Measurements from ENCODE around the gene FEZF2.

The FEZF2 gene

DNA sequence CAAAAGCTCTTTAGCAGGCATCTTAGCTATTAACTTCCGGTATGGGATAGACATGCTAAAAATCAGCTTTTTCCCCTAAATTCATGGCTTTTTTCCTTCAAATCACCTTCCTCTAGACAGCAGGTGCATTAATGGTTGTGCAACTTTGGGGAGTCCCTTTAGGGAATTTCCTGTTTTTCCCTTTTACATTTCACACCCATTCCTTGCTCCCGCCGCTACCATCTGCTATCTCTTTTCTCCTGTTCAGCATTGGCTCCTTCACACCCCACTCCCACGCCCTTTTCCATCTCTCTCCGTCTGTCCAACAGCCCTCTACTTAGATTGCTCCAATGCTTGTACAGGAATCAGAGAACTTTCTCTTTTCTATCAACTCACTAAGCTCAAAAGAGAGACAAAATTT lies 43.4 kb downstream of the FEZF2 start:
- DNase-seq (ENCODE audit: low read depth in 2 of 2) = no peak

DNA sequence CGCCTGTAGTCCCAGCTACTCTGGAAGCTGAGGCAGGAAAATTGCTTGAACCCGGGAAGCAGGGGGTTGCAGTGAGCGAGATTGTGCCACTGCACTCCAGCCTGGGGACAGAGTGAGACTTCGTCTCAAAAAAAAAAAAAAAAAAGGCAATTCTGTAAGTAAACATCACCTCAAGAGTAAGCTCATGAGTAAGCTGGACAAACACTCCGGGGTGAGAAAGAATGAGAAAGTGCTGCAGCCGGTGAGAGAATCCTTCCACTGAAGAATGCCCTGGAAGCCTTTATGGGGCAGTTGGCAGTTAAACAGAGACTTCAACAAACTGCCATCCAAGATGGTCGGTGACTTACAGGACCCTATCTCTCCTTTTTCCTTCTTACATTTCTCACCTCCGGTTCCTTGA lies 47.5 kb downstream of the FEZF2 start:
- no peak for DNase-seq (ENCODE audit: low read depth in 2 of 2)

DNA sequence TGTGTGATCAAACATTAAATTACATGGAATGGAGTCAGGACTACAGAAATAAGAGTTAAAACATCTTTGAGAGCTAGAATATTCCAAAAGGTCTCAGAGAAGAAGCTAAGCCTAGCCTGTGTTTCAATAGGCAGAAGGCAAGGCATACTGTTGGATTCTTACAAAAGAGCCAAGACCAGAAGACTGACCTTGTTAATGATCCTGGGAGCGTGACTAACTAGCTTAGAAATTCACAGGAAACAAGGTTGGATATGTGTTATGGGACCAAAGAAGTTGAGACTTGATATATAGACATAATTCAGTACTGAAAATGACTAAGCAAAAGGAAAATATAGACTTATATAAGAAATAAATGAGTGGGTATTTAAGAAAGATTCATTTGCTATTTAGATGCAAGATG lies 50.1 kb downstream of the FEZF2 start:
- DNase-seq (ENCODE audit: low read depth in 2 of 2) = no peak

Measured in stimulated activated CD8-positive, alpha-beta memory T cell treated with anti-CD3 and anti-CD28 coated beads, Interleukin-2, amount 100 ng/mL, for 48 hours (primary cell).